SK-N-SH (cell line): Measurements from ENCODE around the gene CELA3B. TPM values are rescaled to one million over a fixed set of nuclear protein-coding genes. Genes with fewer than 3 reads are reported as not detected.
A peak's percentile ranks its signal among the peaks of the same experiment; 100 is the strongest.

ENCODE experiments used
- CTCF ChIA-PET: fragments of 300-600, 350-600 bp; formaldehyde crosslinking; extraction: SDS; loops from one replicate; lab custom pipeline; 2021; lab: Yijun Ruan, JAX
- POLR2A ChIA-PET: fragments of 350-600 bp; sonication (Branson Sonifier 250); formaldehyde crosslinking; extraction: SDS; loops from one replicate; lab custom pipeline; 2020; ENCODE audit warnings: antibody characterized with exemption, inconsistent platforms; lab: Yijun Ruan, JAX
- DNase-seq: peaks from one replicate; pipeline ENCODE4 v3.0.0; 2012
- H2AFZ ChIP-seq: fragments of 200-600 bp; sonication (generic); 2 replicates; pipeline ENCODE4 v1.8.1; 2016; ENCODE audit warnings: antibody characterized with exemption, mild to moderate bottlenecking, low read depth
- H3F3A ChIP-seq: fragments of 200-600 bp; sonication (generic); replicated peaks from 2 replicates; pipeline ENCODE3; 2016; ENCODE audit warnings: antibody characterized with exemption, mild to moderate bottlenecking; ENCODE audit not compliant: insufficient read depth
- H3K27ac ChIP-seq, 2 experiments: fragments of 200-500 bp in 1 of 2; fragments of 200-600 bp in 1 of 2; sonication (Bioruptor generic) in 1 of 2; sonication (generic), shearing (Covaris generic) in 1 of 2; 2 replicates each; pipeline versions ENCODE4 v1.5.1 to v1.6.1; 2014 to 2016; ENCODE audit warnings: low read depth in 2 of 2, inconsistent platforms in 1 of 2, low read length in 1 of 2, mild to moderate bottlenecking in 1 of 2, mixed read lengths in 1 of 2
- H3K27me3 ChIP-seq: fragments of 200-600 bp; sonication (generic), shearing (Covaris generic); 2 replicates; pipeline ENCODE4 v1.6.1; 2016; ENCODE audit warnings: mixed run types; ENCODE audit not compliant: insufficient read depth
- H3K36me3 ChIP-seq, 2 experiments: fragments of 200-500 bp in 1 of 2; fragments of 200-600 bp in 1 of 2; sonication (Bioruptor generic) in 1 of 2; sonication (generic) in 1 of 2; replicated peaks in 1 of 2; 2 replicates each; pipeline versions ENCODE3 to v1.5.1; 2014 to 2016; ENCODE audit warnings: low read length in 1 of 2, mild to moderate bottlenecking in 1 of 2; ENCODE audit not compliant: insufficient read depth in 2 of 2, control insufficient read depth in 1 of 2
- H3K4me1 ChIP-seq, 2 experiments: fragments of 200-500 bp in 1 of 2; fragments of 200-600 bp in 1 of 2; sonication (Bioruptor generic) in 1 of 2; sonication (generic), shearing (Covaris generic) in 1 of 2; 2 replicates each; pipeline versions ENCODE4 v1.5.1 to v1.6.1; 2014 to 2016; ENCODE audit warnings: low read depth in 1 of 2, low read length in 1 of 2, mixed run types in 1 of 2; ENCODE audit not compliant: insufficient read depth in 2 of 2, control insufficient read depth in 1 of 2
- H3K4me2 ChIP-seq: fragments of 200-600 bp; sonication (generic), shearing (Covaris generic); 2 replicates; pipeline ENCODE4 v1.6.1; 2017; ENCODE audit warnings: mixed run types
- H3K4me3 ChIP-seq, 2 experiments: fragments of 200-500 bp in 1 of 2; fragments of 200-600 bp in 1 of 2; sonication (Bioruptor generic) in 1 of 2; sonication (generic), shearing (Covaris generic) in 1 of 2; 2 replicates each; pipeline versions ENCODE4 v1.5.1 to v1.8.1; 2014 to 2016; ENCODE audit warnings: low read depth in 2 of 2, inconsistent platforms in 1 of 2, low read length in 1 of 2, mild to moderate bottlenecking in 1 of 2, mixed read lengths in 1 of 2, moderate library complexity in 1 of 2
- H3K79me2 ChIP-seq: fragments of 200-600 bp; sonication (generic); 2 replicates; pipeline ENCODE4 v1.8.1; 2017; ENCODE audit warnings: mild to moderate bottlenecking; ENCODE audit not compliant: insufficient read depth
- H3K9ac ChIP-seq: fragments of 200-600 bp; sonication (generic); 2 replicates; pipeline ENCODE4 v1.6.1; 2017; ENCODE audit warnings: mixed run types
- H3K9me2 ChIP-seq: fragments of 200-600 bp; sonication (generic); 2 replicates; pipeline ENCODE4 v1.6.1; 2017; ENCODE audit warnings: mixed run types
- H3K9me3 ChIP-seq: fragments of 200-600 bp; sonication (generic); 2 replicates; pipeline ENCODE4 v1.6.1; 2017; ENCODE audit warnings: mixed run types, mild to moderate bottlenecking, moderate library complexity
- H4K20me1 ChIP-seq: fragments of 200-600 bp; sonication (generic); 2 replicates; pipeline ENCODE4 v1.6.1; 2017; ENCODE audit warnings: mild to moderate bottlenecking, mixed run types; ENCODE audit not compliant: insufficient read depth
- CHD2 ChIP-seq: fragments of 150-350 bp; IDR thresholded peaks from 2 replicates; pipeline ENCODE4 v1.6.1; 2018; ENCODE audit warnings: low read length; ENCODE audit not compliant: partially characterized antibody
- ELF1 ChIP-seq: IDR thresholded peaks from 2 replicates; pipeline ENCODE4 v1.4.0; 2012
- EP300 ChIP-seq, 2 experiments: IDR thresholded peaks; 2 replicates each; pipeline versions ENCODE4 v1.4.0 to v1.6.1; 2012; ENCODE audit warnings: borderline replicate concordance in 1 of 2, low read depth in 1 of 2, low read length in 1 of 2
- FOSL2 ChIP-seq: IDR thresholded peaks from 2 replicates; pipeline ENCODE4 v1.4.0; 2012; ENCODE audit warnings: low read depth, mild to moderate bottlenecking, moderate library complexity, borderline replicate concordance
- FOXJ3 ChIP-seq: sonication (generic); formaldehyde crosslinking; IDR thresholded peaks from 2 replicates; pipeline ENCODE4 v1.5.1; 2020; ENCODE audit warnings: mild to moderate bottlenecking, missing genetic modification reagents
- FOXM1 ChIP-seq: IDR thresholded peaks from 2 replicates; pipeline ENCODE4 v1.4.0; 2012; ENCODE audit warnings: low read depth, mild to moderate bottlenecking
- JUND ChIP-seq: IDR thresholded peaks from 2 replicates; pipeline ENCODE4 v1.4.0; 2012
- MAX ChIP-seq: IDR thresholded peaks from 2 replicates; pipeline ENCODE4 v1.4.0; 2012; ENCODE audit warnings: low read depth
- MEF2A ChIP-seq: IDR thresholded peaks from 2 replicates; pipeline ENCODE4 v1.4.0; 2012; ENCODE audit warnings: low read depth, borderline replicate concordance
- RCOR1 ChIP-seq: fragments of 150-350 bp; IDR thresholded peaks from 2 replicates; pipeline ENCODE4 v1.6.1; 2017; ENCODE audit warnings: antibody characterized with exemption, low read length
- REST ChIP-seq: IDR thresholded peaks from 2 replicates; pipeline ENCODE4 v1.6.1; 2012; ENCODE audit warnings: mild to moderate bottlenecking, low read depth, low read length, moderate library complexity
- RFX5 ChIP-seq: IDR thresholded peaks from 2 replicates; pipeline ENCODE4 v1.6.1; 2012; ENCODE audit warnings: mild to moderate bottlenecking, improper control_type of control experiment, low read length
- TAF1 ChIP-seq: IDR thresholded peaks from 2 replicates; pipeline ENCODE4 v1.6.1; 2012; ENCODE audit warnings: low read depth, mild to moderate bottlenecking, low read length, moderate library complexity, borderline replicate concordance
- USF1 ChIP-seq: IDR thresholded peaks from 2 replicates; pipeline ENCODE4 v1.4.0; 2012; ENCODE audit warnings: low read depth, borderline replicate concordance
- USF2 ChIP-seq: fragments of 150-350 bp; IDR thresholded peaks from 2 replicates; pipeline ENCODE4 v1.6.1; 2017; ENCODE audit warnings: antibody characterized with exemption, low read length, low read depth, borderline replicate concordance
- YY1 ChIP-seq: IDR thresholded peaks from 2 replicates; pipeline ENCODE4 v1.4.0; 2012; ENCODE audit warnings: low read depth, mild to moderate bottlenecking
- ZBTB33 ChIP-seq: IDR thresholded peaks from 2 replicates; pipeline ENCODE4 v1.4.0; 2012; ENCODE audit warnings: low read depth, borderline replicate concordance
- WGBS: methylation state at CpG from one replicate; pipeline ENCODE4 v1.1.6; 2017; ENCODE audit warnings: low lambda C conversion rate; 5-methylcytosine and 5-hydroxymethylcytosine counted together
- polyA plus RNA-seq, 3 experiments: library from polyadenylated mRNA; depleted of rRNA; stranded (reverse); fragments of >200 nt; gene quantifications; 2 replicates each; pipeline ENCODE4 v1.2.3, GENCODE V29; 2012

Gene CELA3B
- polyA plus RNA-seq, 1 of the 3 experiments (the other 2 are of a cell fraction), result not detected

- Histone ChIP-seq H3F3A (peaks cover 32% of the 10 kb centered on the region), H3K9me2 (no peaks in the 10 kb centered on the region), H3K4me2 (peak overlapping the region; percentile 39; the same call in 1 of the 2 replicates), H3K9ac (peak overlapping the region; percentile 54), H3K79me2 (peaks cover 29% of the 10 kb centered on the region), H2AFZ (peak overlapping the region; percentile 82), H3K27me3 (no peaks in the 10 kb centered on the region), H3K4me1 (peaks cover 24 to 39% of the 10 kb centered on the region in 2 experiments; a peak in 3 of 4 replicates), H3K4me3 (no peak overlapping the region), H3K36me3 (no peaks in the 10 kb centered on the region), H3K9me3 (no peaks in the 10 kb centered on the region), H4K20me1 (no peaks in the 10 kb centered on the region), H3K27ac (peak overlapping the region in 1 of 2 experiments; percentile 83; a peak in 2 of 4 replicates)
- ChIA-PET POLR2A (interaction anchor here (0.6 kb wide), 1 partner anchor 822 kb away, joined by 3 read pairs; no protein-coding TSS in a partner anchor), CTCF (interaction anchor here (0.8 to 1.7 kb wide), 7 partner anchors 13 to 86 kb away, joined by 3 to 7 read pairs (median 4); no protein-coding TSS in a partner anchor)
- DNase-seq, result no peak
- WGBS, result 70% methylated on average over 8 of the region's 11 CpGs
- TF ChIP-seq FOXJ3 (CRISPR knock-in tag) (no peak), USF2 (no peak), RFX5 (no peak), CHD2 (no peak), MAX (no peak), RCOR1 (no peak), FOXM1 (no peak), TAF1 (no peak), REST (no peak), YY1 (no peak), FOSL2 (no peak), ELF1 (no peak), ZBTB33 (no peak), EP300 (IDR thresholded peaks at IDR 0.05; ENCODE audit: borderline replicate concordance in 1 of 2, low read depth in 1 of 2, low read length in 1 of 2) (no peak), MEF2A (no peak), USF1 (no peak), JUND (no peak)
Measured at GRCh38 chr1:21938732-21939538, 37.9 kb upstream of the CELA3B start.
